Testis (tissue), 3 donors: Measurements from ENCODE around the gene EVC2. TPM values are rescaled to one million over a fixed set of nuclear protein-coding genes. Genes with fewer than 3 reads are reported as not detected.

ENCODE experiments used
- DNase-seq: peaks from one replicate; pipeline ENCODE4 v3.0.0-alpha.2; 2019
- H3K27ac ChIP-seq, 2 donors: fragments of 200-600 bp; sonication (generic); one replicate each; pipeline ENCODE4 v1.5.1; 2019
- H3K27me3 ChIP-seq: fragments of 200-600 bp; sonication (generic); one replicate; pipeline ENCODE4 v1.5.1; 2019
- H3K36me3 ChIP-seq: fragments of 200-600 bp; sonication (generic); one replicate; pipeline ENCODE4 v1.5.1; 2017; ENCODE audit warnings: low read depth; ENCODE audit errors: missing control alignments
- H3K4me1 ChIP-seq: fragments of 200-600 bp; sonication (generic); one replicate; pipeline ENCODE4 v1.5.1; 2019
- H3K4me3 ChIP-seq, 2 donors: fragments of 200-600 bp; sonication (generic); one replicate each; pipeline ENCODE4 v1.5.1; 2017 to 2019
- H3K9me3 ChIP-seq: fragments of 200-600 bp; sonication (generic); one replicate; pipeline ENCODE4 v1.5.1; 2017
- POLR2A ChIP-seq: fragments of 450-650 bp; IDR thresholded peaks from one replicate; pipeline ENCODE4 v1.6.1; 2017; ENCODE audit warnings: antibody characterized with exemption, mild to moderate bottlenecking, moderate library complexity
- WGBS, 2 donors: methylation state at CpG; one replicate each; pipeline ENCODE4 v1.1.5; 2018; 5-methylcytosine and 5-hydroxymethylcytosine counted together
- intact Hi-C: fragments of 100-400 bp; cut with DNase I; formaldehyde crosslinking; loops from one replicate; pipeline ENCODE4 v1.15.1; 2023; ENCODE audit warnings: low total_unique reads
- polyA plus RNA-seq: library from polyadenylated mRNA; stranded (reverse); fragments of 350-450 nt; fragmentation: Illumina TruSeq; extraction: RNeasy Lipid Tissue Mini Kit (QIAGEN cat#74804); gene quantifications from one replicate; pipeline ENCODE4 v1.2.3, GENCODE V29; 2014; ENCODE audit warnings: low read depth, low replicate concordance; ENCODE audit not compliant: insufficient read depth
- total RNA-seq, 2 donors: library from RNA; depleted of rRNA; stranded (reverse); fragments of >200 nt; gene quantifications; one replicate each; pipeline ENCODE4 v1.2.3, GENCODE V29; 2016
- TF ChIP-seq, protein P1 (sequence below), 3 experiments: fragments of 450-650 bp in 2 of 3; fragments of 200-600 bp in 1 of 3; sonication (generic) in 1 of 3; IDR thresholded peaks; one replicate each; pipeline ENCODE4 v1.5.1; 2016 to 2019; ENCODE audit warnings: antibody characterized with exemption in 3 of 3, mild to moderate bottlenecking in 2 of 3, moderate library complexity in 1 of 3

The EVC2 gene
- total and polyA plus RNA-seq, 3 donors from 2014 or later: 2.9 to 10.2 (median 10.0) TPM

DNA sequence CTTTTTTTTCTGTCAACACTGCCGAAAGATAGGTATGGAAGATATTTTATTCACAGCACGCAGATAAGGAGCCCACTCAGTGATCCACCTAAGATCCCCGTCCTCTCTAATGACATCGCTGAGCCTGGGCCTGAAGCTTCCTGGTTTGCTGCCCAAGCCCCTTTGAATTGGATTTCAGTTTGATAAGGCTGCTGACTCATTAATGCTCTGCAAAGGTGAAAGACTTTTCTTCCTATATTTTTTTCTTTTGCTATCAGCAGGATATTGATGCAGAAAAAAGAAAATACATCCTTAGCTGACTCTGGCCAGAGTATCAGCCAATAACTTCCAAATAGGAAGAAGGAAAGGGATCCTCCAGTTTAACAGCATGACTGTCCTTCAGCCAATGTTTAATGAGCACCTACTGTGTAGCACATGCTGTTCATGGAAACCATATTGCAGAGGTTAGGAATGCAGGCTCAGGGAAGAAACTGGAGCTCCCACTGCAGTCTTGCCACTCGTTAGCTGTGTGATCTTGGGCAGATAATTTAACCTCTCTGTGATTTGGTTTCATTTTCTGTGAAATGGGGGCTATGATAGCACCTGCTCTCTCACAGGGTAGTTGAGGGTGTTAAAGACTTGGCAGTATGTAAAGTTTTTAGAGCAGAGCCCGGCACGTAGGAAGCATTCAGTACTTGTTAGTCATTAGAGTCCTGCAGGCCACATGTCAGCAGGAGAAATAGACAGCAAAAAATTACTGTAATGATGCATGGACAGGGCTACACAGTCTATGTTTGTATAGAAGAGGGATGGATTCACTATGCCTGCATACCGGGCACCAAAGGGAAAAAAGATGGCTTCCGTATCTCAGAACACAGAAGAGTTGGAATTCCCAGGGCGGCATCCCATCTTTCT lies 41.9 kb upstream of the EVC2 start:
- DNase-seq: no peak
- Histone ChIP-seq H3K4me1 (no peaks in the 10 kb centered on the region), H3K4me3 (no peak overlapping the region), H3K27ac (no peak overlapping the region), H3K36me3 (no peaks in the 10 kb centered on the region), H3K27me3 (no peaks in the 10 kb centered on the region), H3K9me3 (no peaks in the 10 kb centered on the region)
- intact Hi-C loops: no loop called here
- 90 to 92% methylated on average over 10 of the region's 10 CpGs for WGBS, 2 donors
- TF ChIP-seq, protein P1, sequence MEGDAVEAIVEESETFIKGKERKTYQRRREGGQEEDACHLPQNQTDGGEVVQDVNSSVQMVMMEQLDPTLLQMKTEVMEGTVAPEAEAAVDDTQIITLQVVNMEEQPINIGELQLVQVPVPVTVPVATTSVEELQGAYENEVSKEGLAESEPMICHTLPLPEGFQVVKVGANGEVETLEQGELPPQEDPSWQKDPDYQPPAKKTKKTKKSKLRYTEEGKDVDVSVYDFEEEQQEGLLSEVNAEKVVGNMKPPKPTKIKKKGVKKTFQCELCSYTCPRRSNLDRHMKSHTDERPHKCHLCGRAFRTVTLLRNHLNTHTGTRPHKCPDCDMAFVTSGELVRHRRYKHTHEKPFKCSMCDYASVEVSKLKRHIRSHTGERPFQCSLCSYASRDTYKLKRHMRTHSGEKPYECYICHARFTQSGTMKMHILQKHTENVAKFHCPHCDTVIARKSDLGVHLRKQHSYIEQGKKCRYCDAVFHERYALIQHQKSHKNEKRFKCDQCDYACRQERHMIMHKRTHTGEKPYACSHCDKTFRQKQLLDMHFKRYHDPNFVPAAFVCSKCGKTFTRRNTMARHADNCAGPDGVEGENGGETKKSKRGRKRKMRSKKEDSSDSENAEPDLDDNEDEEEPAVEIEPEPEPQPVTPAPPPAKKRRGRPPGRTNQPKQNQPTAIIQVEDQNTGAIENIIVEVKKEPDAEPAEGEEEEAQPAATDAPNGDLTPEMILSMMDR (IDR thresholded peaks at IDR 0.05): no peak
- TF ChIP-seq POLR2A: no peak

- H3K4me1 ChIP-seq: no peaks in the 10 kb centered on the region
- H3K36me3 ChIP-seq: no peaks in the 10 kb centered on the region
- H3K4me3 ChIP-seq: no peak overlapping the region
- TF ChIP-seq, protein P1 (IDR thresholded peaks at IDR 0.05): no peak
- TF ChIP-seq POLR2A: no peak
- 94 to 98% methylated on average over 7 to 9 of the region's 9 CpGs for WGBS, 2 donors
- H3K27me3 ChIP-seq: no peaks in the 10 kb centered on the region
- no peaks in the 10 kb centered on the region for H3K9me3 ChIP-seq
- intact Hi-C loops: no loop called here
- DNase-seq: no peak
- H3K27ac ChIP-seq: no peak overlapping the region
Measured at GRCh38 chr4:5749568-5749967, 41.2 kb upstream of the EVC2 start.

DNA sequence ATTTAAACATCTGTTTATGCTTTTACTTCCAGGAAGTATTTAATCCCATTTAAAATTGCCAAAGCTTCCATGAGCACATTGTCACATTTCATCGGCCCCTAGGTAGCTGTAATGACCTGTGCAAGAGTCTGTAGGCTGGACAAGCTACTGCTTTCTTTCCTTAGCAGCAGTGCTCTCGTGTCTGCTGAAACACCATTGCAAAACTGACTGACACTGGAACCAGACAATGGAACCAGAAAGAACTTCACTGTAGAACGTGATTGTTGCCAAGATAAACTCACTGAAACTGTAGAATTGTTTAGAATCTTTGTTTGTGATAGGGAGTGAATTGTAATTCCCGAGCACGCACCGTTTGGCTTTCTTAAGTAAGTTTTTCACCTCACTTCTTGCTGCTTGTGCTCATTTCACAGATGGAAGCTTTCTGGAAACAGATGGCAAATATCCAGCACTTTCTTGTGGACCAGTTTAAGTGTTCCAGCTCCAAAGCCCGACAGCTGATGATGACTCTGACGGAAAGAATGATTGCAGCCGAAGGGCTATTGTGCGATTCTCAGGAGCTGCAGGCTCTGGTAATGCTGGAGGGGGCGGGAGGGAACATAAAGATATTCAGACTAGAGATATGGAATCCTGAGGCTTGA lies 39.5 kb upstream of the EVC2 start:
- DNase-seq: no peak
- Histone ChIP-seq H3K4me3 (no peak overlapping the region), H3K27me3 (no peaks in the 10 kb centered on the region), H3K27ac (no peak overlapping the region), H3K4me1 (no peaks in the 10 kb centered on the region), H3K9me3 (no peaks in the 10 kb centered on the region), H3K36me3 (no peaks in the 10 kb centered on the region)
- WGBS, 2 donors: 67 to 82% methylated on average over 11 of the region's 11 CpGs
- TF ChIP-seq, protein P1 (IDR thresholded peaks at IDR 0.05): no peak
- TF ChIP-seq POLR2A: no peak
- intact Hi-C loops: no loop called here

- intact Hi-C loops: no loop called here
- no peaks in the 10 kb centered on the region for H3K27me3 ChIP-seq
- H3K4me3 ChIP-seq: no peak overlapping the region
- 77 to 79% methylated on average over 11 to 12 of the region's 12 CpGs for WGBS, 2 donors
- DNase-seq: no peak
- H3K36me3 ChIP-seq: no peaks in the 10 kb centered on the region
- H3K9me3 ChIP-seq: no peaks in the 10 kb centered on the region
- H3K4me1 ChIP-seq: no peaks in the 10 kb centered on the region
- TF ChIP-seq, protein P1 (IDR thresholded peaks at IDR 0.05): no peak
- TF ChIP-seq POLR2A: no peak
- H3K27ac ChIP-seq: no peak overlapping the region
Measured at GRCh38 chr4:5746829-5747737, 38.7 kb upstream of the EVC2 start.
